Uterus (tissue), 4 donors: ENCODE results near the gene CCDC158. TPM values are rescaled to one million over a fixed set of nuclear protein-coding genes. Genes with fewer than 3 reads are reported as not detected.

Experiments
- DNase-seq, 2 donors: peaks; one replicate each; pipeline ENCODE4 v3.0.0-alpha.2; 2019 to 2020
- H3K27ac ChIP-seq, 2 donors: fragments of 200-600 bp; sonication (generic); 1 replicate in 1 of 2; 2 replicates in 1 of 2; pipeline ENCODE4 v1.5.1; 2016 to 2018
- H3K27me3 ChIP-seq, 2 donors: fragments of 200-600 bp; sonication (generic); one replicate each; pipeline ENCODE4 v1.5.1; 2018 to 2019; ENCODE audit warnings: control low read depth in 1 of 2
- H3K36me3 ChIP-seq, 2 donors: fragments of 200-600 bp; sonication (generic); one replicate each; pipeline ENCODE4 v1.5.1; 2019; ENCODE audit warnings: control low read depth in 1 of 2
- H3K4me1 ChIP-seq, 2 donors: fragments of 200-600 bp; sonication (generic); one replicate each; pipeline ENCODE4 v1.5.1; 2018 to 2019; ENCODE audit warnings: control low read depth in 1 of 2
- H3K4me3 ChIP-seq, 2 donors: fragments of 200-600 bp; sonication (generic); 1 replicate in 1 of 2; 2 replicates in 1 of 2; pipeline ENCODE4 v1.5.1; 2018 to 2019; ENCODE audit warnings: mild to moderate bottlenecking in 1 of 2
- H3K9me3 ChIP-seq, 2 donors: fragments of 200-600 bp; sonication (generic); one replicate each; pipeline ENCODE4 v1.5.1; 2019; ENCODE audit warnings: control low read depth in 1 of 2
- CTCF ChIP-seq, 4 experiments: fragments of 200-600 bp in 2 of 4; fragments of 450-650 bp in 2 of 4; sonication (generic) in 2 of 4; IDR thresholded peaks; one replicate each; pipeline ENCODE4 v1.5.1; 2016 to 2019; ENCODE audit warnings: antibody characterized with exemption in 4 of 4, mild to moderate bottlenecking in 2 of 4, moderate library complexity in 1 of 4
- POLR2A ChIP-seq, 2 donors: fragments of 450-650 bp; IDR thresholded peaks; one replicate each; pipeline ENCODE4 v1.6.1; 2016; ENCODE audit warnings: antibody characterized with exemption in 2 of 2, mild to moderate bottlenecking in 1 of 2, moderate library complexity in 1 of 2
- intact Hi-C: fragments of 100-400 bp; cut with DNase I; formaldehyde crosslinking; loops from one replicate; pipeline ENCODE4 v1.15.1; 2023; ENCODE audit warnings: low total_unique reads
- total RNA-seq, 4 donors: library from RNA; depleted of rRNA in 3 of 4; stranded (reverse); fragments of >200 nt in 3 of 4; gene quantifications; one replicate each; pipeline versions ENCODE4 v1.1.0 to v1.2.4, GENCODE V29; 2014 to 2023
- donor health status: DM: yes; HTN: yes; CAD: no.

CCDC158 gene
- total RNA-seq, 4 donors from 2014 or later: under 0.01 to 2.2 (median 0.34) TPM; not detected in 1

- Histone ChIP-seq H3K9me3 (no peaks in the 10 kb centered on the region), H3K4me1 (no peaks in the 10 kb centered on the region), H3K4me3 (no peak overlapping the region), H3K27me3 (no peaks in the 10 kb centered on the region), H3K27ac (no peak overlapping the region), H3K36me3 (no peaks in the 10 kb centered on the region)
- intact Hi-C loops: no loop called here
- TF ChIP-seq CTCF (IDR thresholded peaks at IDR 0.05) (no peak), POLR2A (IDR thresholded peaks at IDR 0.05) (no peak)
- no peak for DNase-seq
Measured at GRCh38 chr4:76442807-76443206, 21.9 kb upstream of the CCDC158 start.

GRCh38 chr4:76441881-76442280 lies 20.9 kb upstream of the CCDC158 start:
- no peak for DNase-seq
- H3K4me3 ChIP-seq: no peak overlapping the region
- TF ChIP-seq POLR2A (IDR thresholded peaks at IDR 0.05) (no peak), CTCF (IDR thresholded peaks at IDR 0.05) (no peak)
- H3K36me3 ChIP-seq: no peaks in the 10 kb centered on the region
- no peaks in the 10 kb centered on the region for H3K4me1 ChIP-seq
- no peaks in the 10 kb centered on the region for H3K27me3 ChIP-seq
- no peaks in the 10 kb centered on the region for H3K9me3 ChIP-seq
- H3K27ac ChIP-seq: no peak overlapping the region
- intact Hi-C loops: no loop called here

GRCh38 chr4:76439491-76439890 lies 18.6 kb upstream of the CCDC158 start:
- Histone ChIP-seq H3K27ac (no peak overlapping the region), H3K4me1 (no peaks in the 10 kb centered on the region), H3K9me3 (no peaks in the 10 kb centered on the region), H3K36me3 (no peaks in the 10 kb centered on the region), H3K4me3 (no peak overlapping the region), H3K27me3 (no peaks in the 10 kb centered on the region)
- no peak for DNase-seq
- intact Hi-C loops: no loop called here
- TF ChIP-seq POLR2A (IDR thresholded peaks at IDR 0.05) (no peak), CTCF (IDR thresholded peaks at IDR 0.05) (no peak)

GRCh38 chr4:76435528-76436319 lies 14.8 kb upstream of the CCDC158 start:
- no peaks in the 10 kb centered on the region for H3K36me3 ChIP-seq
- no peaks in the 10 kb centered on the region for H3K9me3 ChIP-seq
- TF ChIP-seq POLR2A (IDR thresholded peaks at IDR 0.05): no peak
- no peak for TF ChIP-seq CTCF (IDR thresholded peaks at IDR 0.05)
- H3K27me3 ChIP-seq: no peaks in the 10 kb centered on the region
- H3K4me1 ChIP-seq: no peaks in the 10 kb centered on the region
- no peak overlapping the region for H3K27ac ChIP-seq
- peak overlapping the region; percentile 5 to 26 for H3K4me3 ChIP-seq
- intact Hi-C loops: no loop called here
- no peak for DNase-seq

- H3K9me3 ChIP-seq: no peaks in the 10 kb centered on the region
- intact Hi-C loops: no loop called here
- peak within 1 kb of the TSS; percentile 5 to 26 for H3K4me3 ChIP-seq
- DNase-seq: no peak
- no peak within 1 kb of the TSS for H3K27ac ChIP-seq
- H3K36me3 ChIP-seq: no peaks in the 10 kb centered on the region
- H3K27me3 ChIP-seq: no peaks in the 10 kb centered on the region
- H3K4me1 ChIP-seq: no peaks in the 10 kb centered on the region
- TF ChIP-seq CTCF (IDR thresholded peaks at IDR 0.05): no peak
- TF ChIP-seq POLR2A (IDR thresholded peaks at IDR 0.05): no peak
Measured at GRCh38 chr4:76434901-76435527, 14.1 kb upstream of the CCDC158 start, which contains the start of gene SHROOM3. TSS of gene SHROOM3 (plus strand) at chr4:76435229. CDS start at chr4:76436053, 824 bp downstream.
